ENCODE measurements around the gene GPR158.

DNA sequence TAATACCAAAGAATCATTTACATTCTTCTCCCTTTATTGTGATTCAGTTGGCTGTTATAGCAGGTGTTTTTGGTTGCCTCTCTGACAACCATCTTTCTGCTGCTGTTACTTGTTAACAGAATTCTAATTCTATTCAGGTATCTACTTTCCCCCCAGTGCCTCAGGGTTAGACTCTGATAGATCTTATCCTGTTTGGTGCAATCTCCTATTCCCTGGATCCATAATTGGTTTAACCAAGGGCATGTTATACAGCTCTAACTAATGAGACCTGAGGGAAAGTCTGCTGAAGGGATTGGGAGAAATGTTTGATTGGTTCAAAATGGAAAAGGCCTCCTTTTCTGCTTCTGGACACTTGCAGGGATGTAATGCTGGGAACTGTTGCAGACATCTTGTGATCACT, 161.5 kb downstream of the GPR158 start:
- TF ChIP-seq, protein P1, sequence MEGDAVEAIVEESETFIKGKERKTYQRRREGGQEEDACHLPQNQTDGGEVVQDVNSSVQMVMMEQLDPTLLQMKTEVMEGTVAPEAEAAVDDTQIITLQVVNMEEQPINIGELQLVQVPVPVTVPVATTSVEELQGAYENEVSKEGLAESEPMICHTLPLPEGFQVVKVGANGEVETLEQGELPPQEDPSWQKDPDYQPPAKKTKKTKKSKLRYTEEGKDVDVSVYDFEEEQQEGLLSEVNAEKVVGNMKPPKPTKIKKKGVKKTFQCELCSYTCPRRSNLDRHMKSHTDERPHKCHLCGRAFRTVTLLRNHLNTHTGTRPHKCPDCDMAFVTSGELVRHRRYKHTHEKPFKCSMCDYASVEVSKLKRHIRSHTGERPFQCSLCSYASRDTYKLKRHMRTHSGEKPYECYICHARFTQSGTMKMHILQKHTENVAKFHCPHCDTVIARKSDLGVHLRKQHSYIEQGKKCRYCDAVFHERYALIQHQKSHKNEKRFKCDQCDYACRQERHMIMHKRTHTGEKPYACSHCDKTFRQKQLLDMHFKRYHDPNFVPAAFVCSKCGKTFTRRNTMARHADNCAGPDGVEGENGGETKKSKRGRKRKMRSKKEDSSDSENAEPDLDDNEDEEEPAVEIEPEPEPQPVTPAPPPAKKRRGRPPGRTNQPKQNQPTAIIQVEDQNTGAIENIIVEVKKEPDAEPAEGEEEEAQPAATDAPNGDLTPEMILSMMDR (IDR thresholded peaks at IDR 0.05; ENCODE audit: low read depth, low read length, poor library complexity, severe bottlenecking) = no peak
- TF ChIP-seq EZH2phosphoT487 (IDR thresholded peaks at IDR 0.05; ENCODE audit: borderline replicate concordance, low read length) = no peak
